ENCODE measurements around the gene ATG7.
"Not testable (repeated sequence)": the region's sequence is repeated elsewhere in the genome, so short reads cannot be mapped to it uniquely, and the experiment has no call there.

DNA sequence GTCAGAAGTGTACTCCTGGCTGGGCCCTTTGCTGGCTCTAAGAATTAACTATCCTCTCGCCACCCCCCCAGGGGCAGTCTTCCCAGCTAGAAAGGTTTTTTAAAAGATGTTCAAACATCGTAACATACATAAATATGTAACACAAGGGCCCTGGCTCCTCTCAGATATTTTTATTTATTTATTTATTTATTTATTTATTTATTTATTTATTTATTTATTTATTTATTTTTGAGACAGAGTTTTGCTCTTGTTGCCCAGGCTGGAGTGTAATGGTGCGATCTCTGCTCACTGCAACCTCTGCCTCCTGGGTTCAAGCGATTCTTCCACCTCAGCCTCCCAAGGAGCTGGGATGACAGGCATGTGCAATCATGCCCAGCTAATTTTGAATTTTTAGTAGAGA lies 190.5 kb downstream of the ATG7 start:
- TF ChIP-seq, protein P1, sequence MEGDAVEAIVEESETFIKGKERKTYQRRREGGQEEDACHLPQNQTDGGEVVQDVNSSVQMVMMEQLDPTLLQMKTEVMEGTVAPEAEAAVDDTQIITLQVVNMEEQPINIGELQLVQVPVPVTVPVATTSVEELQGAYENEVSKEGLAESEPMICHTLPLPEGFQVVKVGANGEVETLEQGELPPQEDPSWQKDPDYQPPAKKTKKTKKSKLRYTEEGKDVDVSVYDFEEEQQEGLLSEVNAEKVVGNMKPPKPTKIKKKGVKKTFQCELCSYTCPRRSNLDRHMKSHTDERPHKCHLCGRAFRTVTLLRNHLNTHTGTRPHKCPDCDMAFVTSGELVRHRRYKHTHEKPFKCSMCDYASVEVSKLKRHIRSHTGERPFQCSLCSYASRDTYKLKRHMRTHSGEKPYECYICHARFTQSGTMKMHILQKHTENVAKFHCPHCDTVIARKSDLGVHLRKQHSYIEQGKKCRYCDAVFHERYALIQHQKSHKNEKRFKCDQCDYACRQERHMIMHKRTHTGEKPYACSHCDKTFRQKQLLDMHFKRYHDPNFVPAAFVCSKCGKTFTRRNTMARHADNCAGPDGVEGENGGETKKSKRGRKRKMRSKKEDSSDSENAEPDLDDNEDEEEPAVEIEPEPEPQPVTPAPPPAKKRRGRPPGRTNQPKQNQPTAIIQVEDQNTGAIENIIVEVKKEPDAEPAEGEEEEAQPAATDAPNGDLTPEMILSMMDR (IDR thresholded peaks at IDR 0.05), result not testable (repeated sequence)
- not testable (repeated sequence) for TF ChIP-seq POLR2A (IDR thresholded peaks at IDR 0.05)

Measured in uterus (tissue), 2 donors.